Fibroblast of lung (primary cell): ENCODE data around the gene TSPY9. TPM values are rescaled to one million over a fixed set of nuclear protein-coding genes. Genes with fewer than 3 reads are reported as not detected.
"Not testable (repeated sequence)": the region's sequence is repeated elsewhere in the genome, so short reads cannot be mapped to it uniquely, and the experiment has no call there.

Source experiments
- DNase-seq, 2 donors: peaks; one replicate each; pipeline versions ENCODE4 v3.0.0 to v3.0.0-alpha.2; 2010; ENCODE audit warnings: low read depth in 2 of 2
- H2AFZ ChIP-seq: 2 replicates; pipeline ENCODE4 v1.5.1; 2012; ENCODE audit warnings: low read length, control low read depth, inconsistent platforms
- H3K27ac ChIP-seq: 2 replicates; pipeline ENCODE4 v1.5.1; 2011; ENCODE audit warnings: low read length, control low read depth; ENCODE audit not compliant: insufficient read depth
- H3K27me3 ChIP-seq: 2 replicates; pipeline ENCODE4 v1.5.1; 2011; ENCODE audit warnings: mild to moderate bottlenecking, low read length; ENCODE audit not compliant: control insufficient read depth, insufficient read depth
- H3K36me3 ChIP-seq: 2 replicates; pipeline ENCODE4 v1.5.1; 2011; ENCODE audit warnings: low read length; ENCODE audit not compliant: control insufficient read depth, insufficient read depth
- H3K4me1 ChIP-seq: 2 replicates; pipeline ENCODE4 v1.5.1; 2011; ENCODE audit warnings: low read length; ENCODE audit not compliant: control insufficient read depth, insufficient read depth; ENCODE audit errors: extremely low read depth
- H3K4me2 ChIP-seq: 2 replicates; pipeline ENCODE4 v1.5.1; 2011; ENCODE audit warnings: low read length, control low read depth; ENCODE audit not compliant: insufficient read depth; ENCODE audit errors: extremely low read depth
- H3K4me3 ChIP-seq, 4 experiments: fragments of 200-600 bp in 1 of 4; sonication (generic) in 1 of 4; replicated peaks in 1 of 4; 2 replicates each; pipeline ENCODE4 v1.5.1; 2011 to 2016; ENCODE audit warnings: low read length in 4 of 4, low read depth in 3 of 4, mild to moderate bottlenecking in 3 of 4, control low read depth in 2 of 4, inconsistent platforms in 1 of 4, mixed read lengths in 1 of 4; ENCODE audit not compliant: insufficient read depth in 1 of 4; ENCODE audit errors: control extremely low read depth in 1 of 4
- H3K79me2 ChIP-seq: 2 replicates; pipeline ENCODE4 v1.5.1; 2012; ENCODE audit warnings: mild to moderate bottlenecking, low read length, inconsistent platforms; ENCODE audit not compliant: control insufficient read depth, insufficient read depth
- H3K9ac ChIP-seq: 2 replicates; pipeline ENCODE4 v1.5.1; 2011; ENCODE audit warnings: mild to moderate bottlenecking, low read length, control low read depth; ENCODE audit not compliant: insufficient read depth
- H3K9me3 ChIP-seq: 2 replicates; pipeline ENCODE4 v1.5.1; 2012; ENCODE audit warnings: low read depth, low read length; ENCODE audit not compliant: control insufficient read depth, insufficient read depth
- H4K20me1 ChIP-seq: 2 replicates; pipeline ENCODE4 v1.5.1; 2011; ENCODE audit warnings: low read length; ENCODE audit not compliant: control insufficient read depth, insufficient read depth; ENCODE audit errors: extremely low read depth
- polyA minus RNA-seq: library from RNA; depleted of rRNA, polyadenylated mRNA; stranded (reverse); fragments of >200 nt; gene quantifications from 2 replicates; pipeline ENCODE4 v1.2.3, GENCODE V29; 2011; ENCODE audit warnings: low replicate concordance
- polyA plus RNA-seq, 2 donors: library from polyadenylated mRNA; depleted of rRNA in 1 of 2; stranded (reverse) in 1 of 2; unstranded in 1 of 2; fragments of >200 nt; gene quantifications; 2 replicates each; pipeline ENCODE4 v1.2.1, GENCODE V29; 2011 to 2012; ENCODE audit warnings: missing spikeins in 1 of 2
- total RNA-seq: library from RNA; depleted of rRNA; stranded (reverse); fragments of >200 nt; gene quantifications from 2 replicates; pipeline ENCODE4 v1.2.1, GENCODE V29; 2014

The TSPY9 gene, protein sequence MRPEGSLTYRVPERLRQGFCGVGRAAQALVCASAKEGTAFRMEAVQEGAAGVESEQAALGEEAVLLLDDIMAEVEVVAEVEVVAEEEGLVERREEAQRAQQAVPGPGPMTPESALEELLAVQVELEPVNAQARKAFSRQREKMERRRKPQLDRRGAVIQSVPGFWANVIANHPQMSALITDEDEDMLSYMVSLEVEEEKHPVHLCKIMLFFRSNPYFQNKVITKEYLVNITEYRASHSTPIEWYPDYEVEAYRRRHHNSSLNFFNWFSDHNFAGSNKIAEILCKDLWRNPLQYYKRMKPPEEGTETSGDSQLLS
- not detected in 2 replicates for total RNA-seq
- not detected in 2 replicates for polyA plus RNA-seq
- not detected in 2 replicates for polyA plus RNA-seq (2012)
- polyA minus RNA-seq, result not detected in 2 replicates

DNA sequence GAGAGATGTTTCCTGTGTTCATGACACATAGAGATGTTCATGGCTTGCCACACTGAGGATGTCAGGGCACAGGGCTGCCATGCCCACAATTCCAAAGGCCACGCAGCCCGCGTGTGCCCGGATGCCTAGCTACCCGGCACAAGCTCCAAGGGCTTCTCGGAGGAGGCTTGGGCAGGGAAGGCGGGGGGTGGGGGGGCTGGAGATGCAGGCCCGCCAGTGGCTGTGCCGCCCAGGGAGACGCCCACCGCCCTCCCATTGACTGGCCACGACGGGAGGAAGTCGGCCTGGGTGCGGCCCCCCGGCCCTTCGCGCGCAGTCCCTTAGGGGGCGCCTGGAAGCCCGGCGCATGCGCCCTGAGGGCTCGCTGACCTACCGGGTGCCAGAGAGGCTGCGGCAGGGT is at the start of gene TSPY9:
TSS of gene TSPY9 (plus strand) at position 301 of the 400 bp plus-strand sequence. CDS start at position 347, 46 bp downstream.
- not testable (repeated sequence) for H3K27me3 ChIP-seq, DNase-seq, H2AFZ ChIP-seq, H3K36me3 ChIP-seq, H4K20me1 ChIP-seq, H3K9ac ChIP-seq, H3K4me3 ChIP-seq, H3K9me3 ChIP-seq, H3K27ac ChIP-seq, H3K4me2 ChIP-seq, H3K4me1 ChIP-seq, H3K79me2 ChIP-seq

GRCh38 chrY:9466655-9467054 is 20.4 kb upstream of the TSPY9 start, which contains the start of gene TSPY1:
Gene TSPY1 (plus strand): TSS chrY:9466955. CDS start chrY:9467001, 46 bp downstream.
- not testable (repeated sequence) for H3K4me1 ChIP-seq, H3K4me3 ChIP-seq, H3K9ac ChIP-seq

GRCh38 chrY:9504396-9504795 is 17.3 kb downstream of the TSPY9 start:
- not testable (repeated sequence) for H3K4me3 ChIP-seq, H2AFZ ChIP-seq, H3K36me3 ChIP-seq, H3K9me3 ChIP-seq, H3K4me1 ChIP-seq, H3K9ac ChIP-seq, H3K79me2 ChIP-seq, H3K27me3 ChIP-seq, H4K20me1 ChIP-seq, H3K27ac ChIP-seq, DNase-seq, H3K4me2 ChIP-seq

More at GRCh38 chrY:9466655-9467054, 20.4 kb upstream of the TSPY9 start, which contains the start of gene TSPY1:
- DNase-seq, H3K27ac ChIP-seq, H3K27me3 ChIP-seq, H2AFZ ChIP-seq, H4K20me1 ChIP-seq, H3K4me2 ChIP-seq, H3K79me2 ChIP-seq, H3K36me3 ChIP-seq, H3K9me3 ChIP-seq: not testable (repeated sequence)

DNA sequence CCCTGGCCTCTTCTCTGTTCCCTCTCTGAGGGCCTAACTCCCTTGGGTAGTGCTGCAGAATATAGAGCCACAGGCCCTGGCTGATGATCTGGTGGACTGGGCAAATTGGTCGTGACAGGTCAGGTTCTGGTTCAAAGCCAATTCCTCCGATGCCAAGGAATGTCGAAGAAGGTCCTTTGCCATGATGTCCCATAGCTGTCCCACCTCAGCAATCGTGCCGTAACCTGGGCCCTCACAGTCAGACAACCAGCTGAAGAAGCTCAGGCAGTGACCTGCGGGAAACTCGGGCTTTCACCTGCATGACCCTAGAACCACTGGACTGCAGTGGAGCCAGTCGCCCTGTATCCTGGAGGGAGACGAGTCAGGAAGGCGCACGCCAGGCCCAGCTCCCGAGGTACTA is 29.2 kb downstream of the TSPY9 start:
- H4K20me1 ChIP-seq, H3K79me2 ChIP-seq, H3K9me3 ChIP-seq, H3K36me3 ChIP-seq, DNase-seq, H2AFZ ChIP-seq, H3K4me2 ChIP-seq, H3K9ac ChIP-seq, H3K4me1 ChIP-seq, H3K27ac ChIP-seq, H3K27me3 ChIP-seq, H3K4me3 ChIP-seq: not testable (repeated sequence)

- not testable (repeated sequence) for H3K36me3 ChIP-seq, H3K9ac ChIP-seq
These were observed 40.5 kb downstream of the TSPY9 start, which contains the start of gene TSPY10 for GRCh38 chrY:9527580-9527979. Gene TSPY10 (plus strand): TSS chrY:9527880. CDS start chrY:9527926, 46 bp downstream.

More at GRCh38 chrY:9527580-9527979, 40.5 kb downstream of the TSPY9 start, which contains the start of gene TSPY10:
- H3K27ac ChIP-seq, H3K4me3 ChIP-seq, H3K79me2 ChIP-seq, H3K4me2 ChIP-seq, DNase-seq, H3K4me1 ChIP-seq, H2AFZ ChIP-seq, H3K9me3 ChIP-seq, H4K20me1 ChIP-seq, H3K27me3 ChIP-seq: not testable (repeated sequence)

Other genes with a start within 250 kb of the TSPY9 start
- gene TSPY4, start 149.8 kb upstream of the TSPY9 start, total RNA-seq, result not detected in 2 replicates
- gene TSPY4, start 149.8 kb upstream of the TSPY9 start, polyA plus RNA-seq, result not detected in 2 replicates
- not detected in 2 replicates for gene TSPY8, start 129.5 kb upstream of the TSPY9 start, total RNA-seq
- not detected in 2 replicates for gene TSPY8, start 129.5 kb upstream of the TSPY9 start, polyA plus RNA-seq
- not detected in 2 replicates for gene TSPY3, start 88.8 kb upstream of the TSPY9 start, total RNA-seq
- gene TSPY3, start 88.8 kb upstream of the TSPY9 start, polyA plus RNA-seq, result not detected in 2 replicates
- gene TSPY1, start 20.3 kb upstream of the TSPY9 start, total RNA-seq, result not detected in 2 replicates
- gene TSPY1, start 20.3 kb upstream of the TSPY9 start, polyA plus RNA-seq, result not detected in 2 replicates
- not detected in 2 replicates for gene TSPY10, start 40.6 kb downstream of the TSPY9 start, total RNA-seq
- gene TSPY10, start 40.6 kb downstream of the TSPY9 start, polyA plus RNA-seq, result not detected in 2 replicates